ENCODE data around the gene POLDIP2.
A peak's percentile ranks its signal among the peaks of the same experiment; 100 is the strongest.

The POLDIP2 gene

DNA sequence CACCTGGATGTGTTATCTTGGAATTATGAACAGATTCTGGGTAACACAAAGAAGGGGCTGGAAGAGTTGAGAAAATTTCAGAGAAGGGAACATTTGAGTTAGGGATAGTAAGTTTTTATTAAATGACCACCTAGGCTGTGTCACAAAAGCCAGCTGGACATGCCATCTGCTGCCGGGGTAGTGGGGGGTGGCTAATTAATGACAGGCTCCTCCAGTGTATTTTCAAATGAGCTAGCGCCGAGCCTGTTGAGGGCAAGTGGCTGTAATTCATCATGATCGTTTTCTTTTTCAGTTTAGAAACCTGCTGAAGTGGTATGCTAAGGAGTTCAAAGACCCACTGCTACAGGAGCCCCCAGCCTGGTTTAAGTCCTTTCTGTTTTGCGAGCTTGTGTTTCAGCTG, 32.1 kb downstream of the POLDIP2 start:
- peaks cover 12% of the 10 kb centered on the region; the same call in 1 of the 2 replicates for H3K4me1 ChIP-seq (ENCODE audit: control insufficient read depth, insufficient read depth, low read length)
- H3K27ac ChIP-seq (ENCODE audit: low read depth, low read length): no peak overlapping the region

DNA sequence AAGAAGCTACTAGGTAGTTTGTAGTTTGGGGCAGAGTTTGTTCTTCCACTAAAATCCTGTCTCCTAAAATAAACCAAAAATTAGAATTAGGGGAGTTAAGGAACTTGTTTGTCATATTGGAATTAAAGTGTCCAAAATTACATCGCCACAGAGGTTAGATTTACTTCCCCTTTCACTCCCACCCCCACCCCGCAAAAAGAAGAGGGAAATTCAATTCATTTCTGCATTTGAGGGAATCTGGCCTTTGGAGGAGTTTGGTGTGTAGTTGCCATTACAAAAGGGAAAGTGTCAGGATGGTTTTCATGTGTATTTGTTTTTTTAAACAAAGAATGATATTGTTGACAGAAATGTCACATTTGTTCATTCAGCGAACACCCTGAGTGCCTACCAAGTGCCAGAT, 32.5 kb downstream of the POLDIP2 start:
- no peaks in the 10 kb centered on the region for H3K9me3 ChIP-seq (ENCODE audit: control insufficient read depth, insufficient read depth, low read depth, low read length)
- H3K27ac ChIP-seq (ENCODE audit: low read depth, low read length): no peak overlapping the region
- H3K27me3 ChIP-seq (ENCODE audit: control insufficient read depth, insufficient read depth, low read length): no peaks in the 10 kb centered on the region
- no peak overlapping the region for H3K9ac ChIP-seq (ENCODE audit: low read length)
- H3K4me1 ChIP-seq (ENCODE audit: control insufficient read depth, insufficient read depth, low read length): peaks cover 15% of the 10 kb centered on the region; the same call in 1 of the 2 replicates
- H3K36me3 ChIP-seq (ENCODE audit: control insufficient read depth, insufficient read depth, low read length): peaks cover 56% of the 10 kb centered on the region
- H3K4me3 ChIP-seq (ENCODE audit: low read depth, low read length): no peak overlapping the region

More for the DNA sequence above, 32.1 kb downstream of the POLDIP2 start:
- Histone ChIP-seq H3K9ac (ENCODE audit: low read length) (no peak overlapping the region), H3K27me3 (ENCODE audit: control insufficient read depth, insufficient read depth, low read length) (no peaks in the 10 kb centered on the region), H3K4me3 (ENCODE audit: low read depth, low read length) (no peak overlapping the region), H3K36me3 (ENCODE audit: control insufficient read depth, insufficient read depth, low read length) (peaks cover 56% of the 10 kb centered on the region), H3K9me3 (ENCODE audit: control insufficient read depth, insufficient read depth, low read depth, low read length) (no peaks in the 10 kb centered on the region)

DNA sequence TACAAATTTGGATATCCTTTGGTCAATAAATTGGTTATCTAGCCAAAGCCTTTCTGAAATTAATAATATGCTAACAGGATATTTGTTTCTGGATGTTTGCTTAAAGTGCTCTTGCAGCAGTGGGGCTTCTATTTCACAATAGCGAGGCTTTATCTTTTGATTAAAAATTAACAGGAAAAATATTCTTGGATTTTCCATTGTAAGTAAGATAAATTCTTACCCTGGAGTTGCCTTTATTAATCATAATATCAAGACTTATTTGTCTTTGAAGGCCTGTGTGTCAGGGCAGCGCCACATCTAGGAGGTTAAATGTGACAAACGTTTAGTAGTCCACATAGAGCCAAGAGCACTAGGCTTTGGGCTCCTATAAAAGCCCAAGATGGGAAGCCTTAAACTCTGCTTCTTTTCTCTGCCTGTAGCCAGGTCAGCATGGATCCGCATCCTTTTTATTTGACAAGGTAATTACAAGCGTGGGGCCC, 33.0 kb downstream of the POLDIP2 start:
- H3K9me3 ChIP-seq (ENCODE audit: control insufficient read depth, insufficient read depth, low read depth, low read length): no peaks in the 10 kb centered on the region
- no peak overlapping the region for H3K27ac ChIP-seq (ENCODE audit: low read depth, low read length)
- H3K27me3 ChIP-seq (ENCODE audit: control insufficient read depth, insufficient read depth, low read length): no peaks in the 10 kb centered on the region
- no peak overlapping the region for H3K9ac ChIP-seq (ENCODE audit: low read length)
- H3K36me3 ChIP-seq (ENCODE audit: control insufficient read depth, insufficient read depth, low read length): peaks cover 53% of the 10 kb centered on the region
- peaks cover 15% of the 10 kb centered on the region; the same call in 1 of the 2 replicates for H3K4me1 ChIP-seq (ENCODE audit: control insufficient read depth, insufficient read depth, low read length)
- no peak overlapping the region for H3K4me3 ChIP-seq (ENCODE audit: low read depth, low read length)

DNA sequence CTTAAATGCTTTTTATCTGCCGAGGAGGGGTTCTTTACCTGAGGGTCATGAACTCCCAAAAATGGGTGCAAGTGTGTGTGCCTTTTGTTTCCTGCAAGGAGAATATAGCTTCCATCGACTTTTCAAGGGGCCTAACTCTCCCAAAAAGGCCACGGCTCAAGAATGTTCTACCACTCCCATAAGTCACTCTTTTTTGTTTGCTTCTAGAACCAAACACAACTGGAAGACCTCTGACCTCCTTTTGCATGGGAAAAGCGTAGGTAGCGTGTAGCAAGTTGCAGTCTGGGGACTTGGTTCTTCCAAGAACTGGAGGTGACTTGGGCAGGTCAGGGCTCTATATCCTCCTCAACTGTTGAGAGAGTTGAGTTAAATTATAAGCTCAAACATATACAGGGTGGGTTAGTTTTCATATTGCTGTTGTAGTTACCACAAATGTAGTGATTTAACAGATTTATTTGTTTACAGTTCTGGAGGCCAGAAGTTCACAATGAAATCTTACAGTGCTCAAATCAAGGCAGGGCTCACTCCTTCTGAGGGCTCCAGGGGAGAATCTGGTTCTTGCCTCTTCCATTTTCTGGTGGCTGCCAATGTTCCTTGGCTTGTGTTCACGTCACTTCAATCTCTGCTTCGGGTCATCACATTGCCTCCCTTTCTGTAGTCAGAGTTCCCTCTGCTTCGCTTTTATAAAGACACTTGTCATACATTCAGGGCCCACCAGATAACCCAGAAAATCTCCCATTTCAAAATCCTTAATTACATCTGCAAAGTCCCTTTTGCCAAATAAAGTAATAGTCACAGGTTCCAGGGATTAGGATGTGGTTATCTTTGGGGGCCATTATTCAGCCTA, 36.9 kb downstream of the POLDIP2 start:
- Histone ChIP-seq H3K9me3 (ENCODE audit: control insufficient read depth, insufficient read depth, low read depth, low read length) (no peaks in the 10 kb centered on the region), H3K27me3 (ENCODE audit: control insufficient read depth, insufficient read depth, low read length) (no peaks in the 10 kb centered on the region; the same call in 1 of the 2 replicates), H3K9ac (ENCODE audit: low read length) (peak overlapping the region; percentile 97), H3K4me1 (ENCODE audit: control insufficient read depth, insufficient read depth, low read length) (peaks cover 28% of the 10 kb centered on the region), H3K36me3 (ENCODE audit: control insufficient read depth, insufficient read depth, low read length) (peaks cover 14% of the 10 kb centered on the region), H3K4me3 (ENCODE audit: low read depth, low read length) (peak overlapping the region; percentile 88), H3K27ac (ENCODE audit: low read depth, low read length) (no peak overlapping the region)

DNA sequence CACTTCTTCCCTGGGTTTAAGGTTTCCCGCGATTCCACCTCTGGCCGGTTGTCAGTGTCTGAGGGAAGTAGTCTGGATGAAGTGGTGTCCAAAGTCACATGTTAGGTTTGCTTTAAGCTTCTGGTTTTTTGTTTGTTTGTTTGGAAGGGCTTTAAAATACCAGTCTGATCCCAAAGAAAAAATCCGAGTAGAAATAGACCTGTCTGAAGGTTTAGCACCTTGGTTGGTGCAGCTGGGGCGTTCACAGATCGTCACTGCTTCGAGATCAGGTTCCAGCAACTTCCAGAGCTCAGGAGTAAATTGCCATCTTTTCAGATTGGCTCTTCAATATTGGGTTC, 37.8 kb downstream of the POLDIP2 start:
- Histone ChIP-seq H3K4me1 (ENCODE audit: control insufficient read depth, insufficient read depth, low read length) (peaks cover 28% of the 10 kb centered on the region), H3K27ac (ENCODE audit: low read depth, low read length) (peak overlapping the region; percentile 82), H3K9me3 (ENCODE audit: control insufficient read depth, insufficient read depth, low read depth, low read length) (no peaks in the 10 kb centered on the region), H3K27me3 (ENCODE audit: control insufficient read depth, insufficient read depth, low read length) (no peaks in the 10 kb centered on the region; the same call in 1 of the 2 replicates), H3K9ac (ENCODE audit: low read length) (peak overlapping the region; percentile 97), H3K36me3 (ENCODE audit: control insufficient read depth, insufficient read depth, low read length) (peaks cover 8% of the 10 kb centered on the region), H3K4me3 (ENCODE audit: low read depth, low read length) (peak overlapping the region; percentile 88)

DNA sequence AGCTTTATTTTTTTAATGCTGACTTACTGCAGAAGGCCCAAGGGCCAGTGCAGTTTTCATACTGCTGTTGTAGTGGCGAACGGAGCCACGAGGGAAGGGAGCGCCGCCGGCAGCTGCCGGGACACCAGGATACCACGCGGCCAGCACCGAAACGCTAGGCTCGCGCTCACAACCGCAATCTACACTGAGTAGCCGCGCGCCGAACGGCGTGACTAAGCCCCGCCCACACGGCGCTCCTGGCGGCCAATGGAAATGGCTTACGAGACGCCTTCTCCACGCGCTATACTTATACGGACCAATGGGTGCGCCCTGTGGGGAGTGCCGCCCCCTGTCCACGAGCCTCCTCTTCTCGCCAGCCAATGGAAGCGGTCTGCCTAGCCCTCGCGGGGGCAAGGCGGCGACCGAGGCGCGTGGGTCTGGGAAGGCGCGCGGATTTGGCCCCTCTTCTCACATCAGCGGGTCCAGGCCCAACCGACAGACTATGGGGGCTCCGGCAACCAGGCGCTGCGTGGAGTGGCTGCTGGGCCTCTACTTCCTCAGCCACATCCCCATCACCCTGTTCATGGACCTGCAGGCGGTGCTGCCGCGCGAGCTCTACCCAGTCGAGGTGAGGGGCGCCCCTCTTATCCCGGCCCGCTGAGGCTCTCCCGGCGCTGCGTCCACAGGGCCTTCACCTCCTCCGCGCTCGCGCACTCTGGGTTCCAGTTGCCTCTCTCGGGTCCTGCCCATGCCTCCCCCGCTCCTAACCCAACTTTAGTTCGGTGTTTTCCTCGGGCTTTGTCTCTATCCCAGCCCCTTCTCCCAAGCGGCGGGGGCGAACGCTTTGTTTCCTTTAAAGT, 38.3 kb downstream of the POLDIP2 start, which contains the start of gene TMEM97:
Gene TMEM97 (plus strand): TSS at position 442 of the 839 bp plus-strand sequence. CDS start 40 bp downstream, at position 482.
- Histone ChIP-seq H3K36me3 (ENCODE audit: control insufficient read depth, insufficient read depth, low read length) (peaks cover 8% of the 10 kb centered on the region), H3K27me3 (ENCODE audit: control insufficient read depth, insufficient read depth, low read length) (no peaks in the 10 kb centered on the region; the same call in 1 of the 2 replicates), H3K4me3 (ENCODE audit: low read depth, low read length) (peak within 1 kb of the TSS; percentile 88), H3K9ac (ENCODE audit: low read length) (peak within 1 kb of the TSS; percentile 97), H3K9me3 (ENCODE audit: control insufficient read depth, insufficient read depth, low read depth, low read length) (no peaks in the 10 kb centered on the region), H3K27ac (ENCODE audit: low read depth, low read length) (peak within 1 kb of the TSS; percentile 82), H3K4me1 (ENCODE audit: control insufficient read depth, insufficient read depth, low read length) (peaks cover 28% of the 10 kb centered on the region)

DNA sequence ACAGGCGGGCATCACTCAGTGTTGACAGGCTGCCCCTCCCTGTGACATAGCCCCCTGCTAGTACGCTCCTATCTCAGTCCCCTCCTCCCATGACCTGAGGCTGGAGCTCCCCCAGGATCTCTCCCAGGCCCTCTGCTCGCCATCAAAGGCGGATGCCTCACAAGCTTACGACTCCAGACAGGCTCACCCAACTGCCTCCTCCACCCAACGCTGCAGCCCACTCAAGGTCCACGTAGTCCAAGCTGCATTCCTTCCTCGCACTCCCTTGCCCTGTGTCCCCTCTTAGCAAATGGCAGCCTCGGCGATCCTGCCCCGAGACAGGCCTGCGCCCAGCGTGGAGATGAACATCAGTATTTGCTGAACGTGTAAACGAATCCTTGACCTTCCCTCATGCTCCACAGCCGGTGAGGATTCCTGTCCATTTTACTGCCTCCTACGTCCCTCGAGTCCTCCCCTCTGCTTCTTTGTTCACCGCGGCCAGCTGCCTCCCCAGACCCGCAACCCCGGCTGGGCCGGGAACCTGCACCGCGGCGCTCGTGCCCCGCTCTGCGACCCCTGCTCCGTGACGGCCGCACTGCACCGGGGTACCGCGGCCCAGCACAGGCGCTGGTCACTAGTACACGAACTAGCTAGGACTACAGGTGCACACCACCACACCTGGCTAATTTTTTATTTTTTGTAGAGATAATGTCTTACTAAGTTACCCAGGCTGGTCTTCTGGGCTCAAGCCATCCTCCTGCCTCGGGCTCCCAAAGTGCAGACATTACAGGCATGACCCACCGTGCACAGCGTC, 39.2 kb downstream of the POLDIP2 start:
- peak overlapping the region; percentile 16; the same call in 1 of the 2 replicates for H3K27ac ChIP-seq (ENCODE audit: low read depth, low read length)
- peak overlapping the region; percentile 88 for H3K4me3 ChIP-seq (ENCODE audit: low read depth, low read length)
- H3K9ac ChIP-seq (ENCODE audit: low read length): peak overlapping the region; percentile 75
- no peaks in the 10 kb centered on the region for H3K9me3 ChIP-seq (ENCODE audit: control insufficient read depth, insufficient read depth, low read depth, low read length)
- H3K27me3 ChIP-seq (ENCODE audit: control insufficient read depth, insufficient read depth, low read length): no peaks in the 10 kb centered on the region; the same call in 1 of the 2 replicates
- H3K36me3 ChIP-seq (ENCODE audit: control insufficient read depth, insufficient read depth, low read length): peaks cover 8% of the 10 kb centered on the region
- H3K4me1 ChIP-seq (ENCODE audit: control insufficient read depth, insufficient read depth, low read length): peaks cover 28% of the 10 kb centered on the region

DNA sequence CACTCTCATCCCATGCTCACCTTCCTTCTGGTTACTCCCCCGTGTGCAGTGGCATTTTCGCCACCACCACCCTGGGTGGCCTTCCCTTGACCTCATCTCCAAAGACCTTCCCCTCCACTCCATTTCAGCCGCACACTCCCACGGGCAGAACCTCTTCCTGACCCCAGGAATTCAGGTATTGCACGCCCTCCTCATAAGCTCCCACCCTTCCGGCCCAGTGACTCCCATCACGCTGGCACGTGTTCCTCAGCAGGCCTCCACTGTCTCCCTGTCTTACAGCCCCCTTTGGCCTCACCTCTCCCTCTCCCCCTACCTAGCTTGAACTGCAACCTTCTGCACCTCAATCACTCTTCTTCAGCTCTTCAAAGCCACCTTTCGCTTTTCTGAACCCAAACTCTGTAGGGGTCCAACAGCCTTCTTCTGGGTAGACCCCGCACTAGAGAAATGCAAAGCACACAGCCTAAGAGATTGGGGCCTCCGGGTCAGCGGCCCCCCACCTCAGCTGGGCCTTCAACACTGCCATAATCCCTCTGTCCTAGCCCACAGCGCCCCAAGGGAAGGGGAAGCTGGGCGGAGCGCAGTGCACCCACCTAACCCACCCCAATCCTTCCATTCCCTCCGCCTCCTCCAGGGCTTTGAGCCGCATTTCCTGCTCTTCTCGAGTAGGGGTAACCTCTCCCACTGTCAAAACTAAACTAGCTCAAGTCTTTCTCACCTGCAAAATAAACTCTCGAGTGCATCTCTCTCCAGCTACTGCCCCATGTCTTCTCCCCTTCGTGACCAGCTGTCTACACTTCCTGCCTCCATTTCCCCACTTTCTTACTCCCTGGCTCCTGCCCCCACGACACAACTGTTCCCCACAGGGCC, 40.0 kb downstream of the POLDIP2 start:
- no peak overlapping the region for H3K27ac ChIP-seq (ENCODE audit: low read depth, low read length)
- peak overlapping the region; percentile 88 for H3K4me3 ChIP-seq (ENCODE audit: low read depth, low read length)
- H3K27me3 ChIP-seq (ENCODE audit: control insufficient read depth, insufficient read depth, low read length): no peaks in the 10 kb centered on the region; the same call in 1 of the 2 replicates
- H3K9ac ChIP-seq (ENCODE audit: low read length): peak overlapping the region; percentile 75
- H3K9me3 ChIP-seq (ENCODE audit: control insufficient read depth, insufficient read depth, low read depth, low read length): no peaks in the 10 kb centered on the region
- H3K4me1 ChIP-seq (ENCODE audit: control insufficient read depth, insufficient read depth, low read length): peaks cover 24% of the 10 kb centered on the region
- peaks cover 6% of the 10 kb centered on the region; the same call in 1 of the 2 replicates for H3K36me3 ChIP-seq (ENCODE audit: control insufficient read depth, insufficient read depth, low read length)

DNA sequence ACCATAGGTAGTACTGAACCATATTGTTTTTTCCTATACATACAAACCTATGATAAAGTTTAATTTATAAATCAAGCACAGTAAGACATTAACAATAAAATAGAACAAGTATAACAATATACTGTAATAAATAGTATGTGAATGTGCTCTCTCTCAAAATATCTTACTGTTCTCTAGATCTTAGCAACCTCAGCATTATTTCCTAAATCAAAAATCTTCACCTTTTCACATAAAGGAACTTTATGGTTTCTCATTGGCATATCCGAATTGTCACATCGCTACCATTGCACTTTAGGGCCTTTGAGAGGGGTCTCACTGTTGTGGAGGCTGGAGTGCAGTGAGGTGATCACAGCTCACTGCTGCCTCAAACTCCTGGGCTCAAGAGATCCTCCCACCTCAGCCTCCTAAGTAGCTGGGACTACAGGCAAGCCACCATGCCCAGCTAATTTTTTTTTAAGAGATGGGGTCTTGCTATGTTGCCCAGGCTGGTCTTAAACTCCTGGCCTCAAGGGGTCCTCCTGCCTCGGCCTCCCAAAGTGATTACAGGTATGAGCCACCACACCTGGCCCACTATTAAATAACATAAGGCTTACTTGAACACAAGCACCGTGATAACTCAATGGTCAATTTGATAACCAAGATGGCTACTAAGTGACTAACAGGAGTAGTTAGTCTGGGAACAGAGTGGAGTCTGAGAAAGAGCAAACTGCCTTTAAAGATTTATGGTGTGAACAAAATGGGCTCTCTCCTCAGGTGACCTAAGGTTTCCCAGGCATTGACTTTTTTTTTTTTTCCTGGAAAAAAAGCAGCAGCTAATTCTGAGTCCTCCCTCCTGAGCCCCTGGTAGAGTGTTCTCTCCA, 41.3 kb downstream of the POLDIP2 start:
- H3K36me3 ChIP-seq (ENCODE audit: control insufficient read depth, insufficient read depth, low read length): peaks cover 5% of the 10 kb centered on the region; the same call in 1 of the 2 replicates
- H3K9ac ChIP-seq (ENCODE audit: low read length): no peak overlapping the region
- H3K4me1 ChIP-seq (ENCODE audit: control insufficient read depth, insufficient read depth, low read length): peaks cover 24% of the 10 kb centered on the region
- H3K9me3 ChIP-seq (ENCODE audit: control insufficient read depth, insufficient read depth, low read depth, low read length): no peaks in the 10 kb centered on the region
- H3K27me3 ChIP-seq (ENCODE audit: control insufficient read depth, insufficient read depth, low read length): no peaks in the 10 kb centered on the region; the same call in 1 of the 2 replicates
- H3K4me3 ChIP-seq (ENCODE audit: low read depth, low read length): no peak overlapping the region
- H3K27ac ChIP-seq (ENCODE audit: low read depth, low read length): no peak overlapping the region
